K562 (cell line): ENCODE measurements around the gene SPDYA. TPM values are rescaled to one million over a fixed set of nuclear protein-coding genes. Genes with fewer than 3 reads are reported as not detected.

Experiments used
- CBX3 ChIP-seq, 2 experiments: IDR thresholded peaks; 1 replicate in 1 of 2; 2 replicates in 1 of 2; pipeline ENCODE4 v1.6.1; 2012; ENCODE audit warnings: inconsistent platforms in 2 of 2, low read length in 2 of 2, borderline replicate concordance in 1 of 2, control low read depth in 1 of 2
- CREM ChIP-seq: IDR thresholded peaks from 2 replicates; pipeline ENCODE4 v1.6.1; 2014; ENCODE audit warnings: antibody characterized with exemption, low read depth
- CTBP1 ChIP-seq: fragments of 450-650 bp; IDR thresholded peaks from 2 replicates; pipeline ENCODE4 v1.6.1; 2016; ENCODE audit warnings: borderline replicate concordance
- FOXA1 ChIP-seq: fragments of 450-650 bp; IDR thresholded peaks from 2 replicates; pipeline ENCODE4 v1.6.1; 2016; ENCODE audit warnings: mild to moderate bottlenecking, borderline replicate concordance
- HDAC8 ChIP-seq: fragments of 450-650 bp; IDR thresholded peaks from 2 replicates; pipeline ENCODE4 v1.6.1; 2016; ENCODE audit warnings: mild to moderate bottlenecking, missing genetic modification characterization, moderate library complexity, missing compliant biosample characterization
- HOMEZ ChIP-seq: fragments of 250-450 bp; sonication (Bioruptor Pico); IDR thresholded peaks from 2 replicates; pipeline ENCODE4 v1.4.0; 2020; ENCODE audit warnings: mild to moderate bottlenecking, moderate library complexity
- MNT ChIP-seq, 2 experiments: fragments of 450-650 bp; conservative IDR thresholded peaks; 2 replicates each; pipeline ENCODE4 v1.6.1; 2017; ENCODE audit warnings: mild to moderate bottlenecking in 2 of 2, moderate library complexity in 2 of 2
- NR2C1 ChIP-seq, 2 experiments: fragments of 450-650 bp; IDR thresholded peaks; 2 replicates each; pipeline ENCODE4 v1.6.1; 2017; ENCODE audit warnings: mild to moderate bottlenecking in 2 of 2, antibody characterized with exemption in 1 of 2, inconsistent platforms in 1 of 2, missing compliant biosample characterization in 1 of 2, missing genetic modification characterization in 1 of 2
- NR2C2 ChIP-seq, 2 experiments: fragments of 200-800 bp in 1 of 2; sonication (Bioruptor generic) in 1 of 2; sonication (generic) in 1 of 2; formaldehyde crosslinking in 1 of 2; IDR thresholded peaks; 2 replicates each; pipeline versions ENCODE4 v1.6.1 to v1.8.0; 2016 to 2022; ENCODE audit warnings: mild to moderate bottlenecking in 1 of 2, missing compliant biosample characterization in 1 of 2, missing genetic modification characterization in 1 of 2, missing genetic modification reagents in 1 of 2
- PHF20 ChIP-seq: fragments of 450-650 bp; IDR thresholded peaks from 2 replicates; pipeline ENCODE4 v1.6.1; 2018; ENCODE audit not compliant: partially characterized antibody
- PKNOX1 ChIP-seq: fragments of 450-650 bp; IDR thresholded peaks from 2 replicates; pipeline ENCODE4 v1.6.1; 2016
- RBBP5 ChIP-seq: fragments of 200-600 bp; sonication (generic); IDR thresholded peaks from 2 replicates; pipeline ENCODE4 v1.6.1; 2012; ENCODE audit warnings: borderline replicate concordance, mild to moderate bottlenecking, low read length, control low read depth, inconsistent platforms; ENCODE audit not compliant: insufficient read depth, poor library complexity, severe bottlenecking
- RCOR1 ChIP-seq, 2 experiments: IDR thresholded peaks; 2 replicates each; pipeline ENCODE4 v1.6.1; 2012; ENCODE audit warnings: low read depth in 2 of 2, low read length in 2 of 2, borderline replicate concordance in 1 of 2, improper control_type of control experiment in 1 of 2
- SMAD3 ChIP-seq: fragments of 450-650 bp; formaldehyde crosslinking; conservative IDR thresholded peaks from 2 replicates; pipeline ENCODE4 v1.4.0; 2020; ENCODE audit warnings: mild to moderate bottlenecking
- SNIP1 ChIP-seq: fragments of 450-650 bp; IDR thresholded peaks from 2 replicates; pipeline ENCODE4 v1.7.1; 2017; ENCODE audit warnings: low read depth, mild to moderate bottlenecking
- SNRNP70 ChIP-seq: fragments of 200-400 bp; formaldehyde crosslinking; optimal IDR thresholded peaks from 2 replicates; pipeline ENCODE3; 2017; ENCODE audit warnings: low read depth, low read length
- TCFL5 ChIP-seq: fragments of 250-450 bp; sonication (Bioruptor Pico); conservative IDR thresholded peaks from 2 replicates; pipeline ENCODE4 v1.6.1; 2021; ENCODE audit warnings: mild to moderate bottlenecking, moderate library complexity, matching md5 sums
- ZNF263 ChIP-seq: sonication (generic); formaldehyde crosslinking; IDR thresholded peaks from 2 replicates; pipeline ENCODE4 v1.8.0; 2022; ENCODE audit warnings: mild to moderate bottlenecking, missing genetic modification reagents, borderline replicate concordance
- ZNF316 ChIP-seq: fragments of 450-650 bp; IDR thresholded peaks from 2 replicates; pipeline ENCODE4 v1.6.1; 2016
- ZNF444 ChIP-seq: fragments of 250-450 bp; sonication (Bioruptor Pico); IDR thresholded peaks from 2 replicates; pipeline ENCODE4 v1.4.0; 2020; ENCODE audit warnings: mild to moderate bottlenecking, moderate library complexity
- ZNF707 ChIP-seq: fragments of 250-450 bp; sonication (Bioruptor Pico); conservative IDR thresholded peaks from 2 replicates; pipeline ENCODE4 v1.8.0; 2022; ENCODE audit warnings: inconsistent platforms, mild to moderate bottlenecking, moderate library complexity
- polyA plus RNA-seq, 8 experiments: library from polyadenylated mRNA; depleted of rRNA in 4 of 8; stranded (reverse) in 5 of 8; unstranded in 3 of 8; fragments of >200 nt; fragmentation: Nextera tagmentation in 2 of 8; fragmentation: Illumina TruSeq in 1 of 8; extraction: Ambion mirVana in 2 of 8; extraction: Trizol in 1 of 8; gene quantifications; 2 replicates each; pipeline versions ENCODE4 v1.2.1 to v1.2.3, GENCODE V29; 2011 to 2014; ENCODE audit warnings: inconsistent platforms in 1 of 8, missing spikeins in 1 of 8
- total RNA-seq, 7 experiments: library from RNA; depleted of rRNA in 6 of 7; stranded (reverse); fragments of >200 nt in 6 of 7; fragmentation: Illumina TruSeq in 2 of 7; extraction: Trizol in 2 of 7; gene quantifications; 2 replicates each; pipeline versions ENCODE4 v1.2.1 to v1.2.3, GENCODE V29; 2011 to 2021; ENCODE audit warnings: low replicate concordance in 1 of 7
- TF ChIP-seq, protein P1 (sequence below), 2 experiments: fragments of 250-450 bp in 1 of 2; fragments of 450-650 bp in 1 of 2; sonication (Bioruptor Pico) in 1 of 2; IDR thresholded peaks; 2 replicates each; pipeline versions ENCODE4 v1.6.1 to v1.8.0; 2016 to 2021; ENCODE audit warnings: mild to moderate bottlenecking in 2 of 2, moderate library complexity in 2 of 2, missing compliant biosample characterization in 1 of 2, missing genetic modification characterization in 1 of 2

SPDYA gene
- total and polyA plus RNA-seq, 9 of the 15 experiments (the other 6 are each of a cell fraction or from before 2014, with no cell fraction given) = 0.05 to 1.6 (median 0.30) TPM; not detected in 1

DNA sequence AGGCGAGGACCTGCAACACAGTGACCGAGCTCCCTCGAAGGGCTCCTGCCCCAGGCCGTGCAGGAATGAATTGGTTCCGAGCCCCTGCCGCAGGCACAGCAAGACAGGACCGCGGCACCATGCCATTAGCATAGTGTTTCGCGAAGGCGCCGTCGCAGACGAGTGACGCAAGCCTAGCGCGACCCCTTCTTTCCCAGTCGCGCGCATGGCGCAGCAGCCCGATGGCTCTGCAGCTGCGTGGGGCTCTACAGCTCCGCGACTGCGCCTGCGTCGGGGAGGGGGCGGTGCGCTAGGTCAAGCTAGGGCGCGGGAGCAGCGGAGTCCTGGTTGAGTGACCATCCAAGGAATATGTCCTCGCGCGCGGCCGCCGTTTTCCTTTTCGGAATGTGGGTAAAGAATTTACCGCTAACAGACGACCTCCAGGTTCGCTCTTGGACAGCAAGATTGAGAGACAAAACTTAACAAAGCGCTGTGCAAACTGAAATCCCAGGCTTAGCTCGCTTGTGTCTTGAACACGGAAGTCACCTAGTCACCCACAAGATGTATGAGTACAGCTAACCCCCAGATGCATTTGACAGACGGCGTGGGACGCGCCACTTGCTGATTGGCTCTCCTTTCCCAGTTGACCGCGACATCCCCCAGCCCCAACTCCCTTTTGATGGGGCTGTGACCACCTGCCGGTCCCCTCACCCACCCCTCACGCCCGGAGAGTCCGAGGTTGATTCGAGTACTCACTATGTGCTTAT, 59.7 kb downstream of the SPDYA start, which contains the start of gene TRMT61B (continued):
- TF ChIP-seq NR2C2 (CRISPR knock-in tag; IDR thresholded peaks at IDR 0.05) (no peak; the same call in 1 of the 2 replicates), NR2C2 (tag; IDR thresholded peaks at IDR 0.05) (peak; percentile 92), SMAD3 (CRISPR knock-in tag) (peak; percentile 71; the same call in 1 of the 2 replicates), FOXA1 (no peak), RCOR1 (IDR thresholded peaks at IDR 0.05; ENCODE audit: borderline replicate concordance in 1 of 2, low read depth in 2 of 2, low read length in 2 of 2) (peak; percentile 9 to 18; a peak in 1 of 4 replicates), ZNF316 (peak; percentile 20; the same call in 1 of the 2 replicates), PKNOX1 (peak; percentile 83), HDAC8 (tag) (no peak), NR2C1 (IDR thresholded peaks at IDR 0.05) (peak; percentile 56), NR2C1 (tag; IDR thresholded peaks at IDR 0.05) (peak; percentile 74), HOMEZ (CRISPR knock-in tag) (no peak), SNRNP70 (no peak), ZNF263 (CRISPR knock-in tag) (no peak), MNT (conservative IDR thresholded peaks at IDR 0.05) (peak; percentile 95 to 98), CREM (peak; percentile 100), SNIP1 (no peak), ZNF444 (CRISPR knock-in tag) (no peak), ZNF707 (no peak), CBX3 (IDR thresholded peaks at IDR 0.05; ENCODE audit: borderline replicate concordance in 1 of 2, low read length in 2 of 2) (peak in 1 of 2 experiments; percentile 64; a peak in 1 of 3 replicates), PHF20 (peak; percentile 99), TCFL5 (CRISPR knock-in tag) (no peak), RBBP5 (peak; percentile 98), CTBP1 (peak; percentile 63; the same call in 1 of the 2 replicates)
- TF ChIP-seq, protein P1, sequence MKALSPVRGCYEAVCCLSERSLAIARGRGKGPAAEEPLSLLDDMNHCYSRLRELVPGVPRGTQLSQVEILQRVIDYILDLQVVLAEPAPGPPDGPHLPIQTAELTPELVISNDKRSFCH (CRISPR knock-in tag; IDR thresholded peaks at IDR 0.05) = no peak
- TF ChIP-seq, protein P1 (tag; IDR thresholded peaks at IDR 0.05) = 0 out of 2 replicates have a peak, but pooled peaks have one; percentile 28
